Keratinocyte (primary cell): ENCODE data around the gene TESK1. TPM values are rescaled to one million over a fixed set of nuclear protein-coding genes. Genes with fewer than 3 reads are reported as not detected.
A peak's percentile ranks its signal among the peaks of the same experiment; 100 is the strongest.

Experiments used
- DNase-seq: peaks from one replicate; pipeline ENCODE4 v3.0.0-alpha.2; 2011; ENCODE audit warnings: low read depth, missing footprints, low spot score
- FAIRE-seq: peaks from 2 replicates; lab custom pipeline; 2011; peaks lifted over from hg19 to GRCh38; lab: Jason Lieb, UNC
- H2AFZ ChIP-seq: 2 replicates; pipeline ENCODE4 v1.6.0; 2012; ENCODE audit warnings: low read length, control low read depth, inconsistent platforms; ENCODE audit not compliant: control insufficient read depth
- H3K27ac ChIP-seq: 2 replicates; pipeline ENCODE4 v1.5.1; 2011; ENCODE audit warnings: low read length; ENCODE audit not compliant: control insufficient read depth, insufficient read depth
- H3K27me3 ChIP-seq: 3 replicates; pipeline ENCODE4 v1.6.0; 2011; ENCODE audit warnings: low read length; ENCODE audit not compliant: control insufficient read depth, insufficient read depth; ENCODE audit errors: extremely low read depth
- H3K36me3 ChIP-seq, 2 experiments: 2 replicates in 1 of 2; 3 replicates in 1 of 2; pipeline ENCODE4 v1.5.1; 2011; ENCODE audit warnings: low read length in 2 of 2, mild to moderate bottlenecking in 1 of 2; ENCODE audit not compliant: control insufficient read depth in 2 of 2, insufficient read depth in 2 of 2; ENCODE audit errors: extremely low read depth in 1 of 2
- H3K4me1 ChIP-seq: 3 replicates; pipeline ENCODE4 v1.5.1; 2011; ENCODE audit warnings: low read length; ENCODE audit not compliant: control insufficient read depth, insufficient read depth; ENCODE audit errors: extremely low read depth
- H3K4me2 ChIP-seq: 3 replicates; pipeline ENCODE4 v1.6.0; 2011; ENCODE audit warnings: low read depth, low read length; ENCODE audit not compliant: control insufficient read depth, insufficient read depth; ENCODE audit errors: extremely low read depth
- H3K4me3 ChIP-seq, 3 experiments: fragments of 200-600 bp in 1 of 3; sonication (generic) in 1 of 3; 2 replicates in 2 of 3; 3 replicates in 1 of 3; pipeline ENCODE4 v1.5.1; 2011 to 2016; ENCODE audit warnings: low read length in 3 of 3, mild to moderate bottlenecking in 3 of 3, control low read depth in 2 of 3, inconsistent platforms in 1 of 3, low read depth in 1 of 3, mixed read lengths in 1 of 3, mixed run types in 1 of 3, moderate library complexity in 1 of 3; ENCODE audit not compliant: control insufficient read depth in 2 of 3, insufficient read depth in 2 of 3; ENCODE audit errors: extremely low read depth in 1 of 3
- H3K79me2 ChIP-seq: 2 replicates; pipeline ENCODE4 v1.6.0; 2012; ENCODE audit warnings: low read length; ENCODE audit not compliant: control insufficient read depth, insufficient read depth
- H3K9ac ChIP-seq: 3 replicates; pipeline ENCODE4 v1.6.0; 2011; ENCODE audit warnings: low read length; ENCODE audit not compliant: control insufficient read depth, insufficient read depth; ENCODE audit errors: extremely low read depth
- H3K9me1 ChIP-seq: 3 replicates; pipeline ENCODE4 v1.6.0; 2011; ENCODE audit warnings: low read length; ENCODE audit not compliant: control insufficient read depth, insufficient read depth; ENCODE audit errors: extremely low read depth
- H3K9me3 ChIP-seq: 2 replicates; pipeline ENCODE4 v1.5.1; 2012; ENCODE audit warnings: low read depth, low read length; ENCODE audit not compliant: control insufficient read depth
- H4K20me1 ChIP-seq: 3 replicates; pipeline ENCODE4 v1.6.0; 2011; ENCODE audit warnings: low read length; ENCODE audit not compliant: control insufficient read depth, insufficient read depth; ENCODE audit errors: extremely low read depth
- EZH2 ChIP-seq: IDR thresholded peaks from one replicate; pipeline ENCODE4 v1.6.1; 2012; ENCODE audit warnings: inconsistent platforms, mild to moderate bottlenecking, low read length, moderate library complexity
- dilution Hi-C: fragments of 300-500 bp; cut with MboI; formaldehyde crosslinking; loops from one replicate; pipeline ENCODE4 v1.7.0; 2020; ENCODE audit warnings: low sequenced_read_pairs; ENCODE audit not compliant: extremely low pct_ligation_motif_present
- polyA plus RNA-seq, 5 experiments: library from polyadenylated mRNA; depleted of rRNA in 3 of 5; stranded (reverse) in 3 of 5; stranded (forward) in 1 of 5; unstranded in 1 of 5; fragments of >200 nt; gene quantifications; 1 replicate in 1 of 5; 2 replicates in 3 of 5; 3 replicates in 1 of 5; pipeline versions ENCODE4 v1.2.1 to v1.2.3, GENCODE V29; 2011 to 2012; ENCODE audit warnings: missing spikeins in 2 of 5, low read depth in 1 of 5, low replicate concordance in 1 of 5
- TF ChIP-seq, protein P1 (sequence below), 3 experiments: IDR thresholded peaks in 1 of 3; conservative IDR thresholded peaks in 1 of 3; optimal IDR thresholded peaks in 1 of 3; 2 replicates in 2 of 3; 3 replicates in 1 of 3; pipeline versions ENCODE3 to v1.5.1; 2011; ENCODE audit warnings: low read length in 3 of 3, mild to moderate bottlenecking in 3 of 3, moderate library complexity in 2 of 3, control low read depth in 1 of 3, inconsistent platforms in 1 of 3; ENCODE audit not compliant: insufficient read depth in 2 of 3; ENCODE audit errors: extremely low read depth in 1 of 3

The TESK1 gene
- polyA plus RNA-seq, 1 donor (not counting 4 experiments of a cell fraction or from before 2014, with no cell fraction given), result 11.2 TPM

DNA sequence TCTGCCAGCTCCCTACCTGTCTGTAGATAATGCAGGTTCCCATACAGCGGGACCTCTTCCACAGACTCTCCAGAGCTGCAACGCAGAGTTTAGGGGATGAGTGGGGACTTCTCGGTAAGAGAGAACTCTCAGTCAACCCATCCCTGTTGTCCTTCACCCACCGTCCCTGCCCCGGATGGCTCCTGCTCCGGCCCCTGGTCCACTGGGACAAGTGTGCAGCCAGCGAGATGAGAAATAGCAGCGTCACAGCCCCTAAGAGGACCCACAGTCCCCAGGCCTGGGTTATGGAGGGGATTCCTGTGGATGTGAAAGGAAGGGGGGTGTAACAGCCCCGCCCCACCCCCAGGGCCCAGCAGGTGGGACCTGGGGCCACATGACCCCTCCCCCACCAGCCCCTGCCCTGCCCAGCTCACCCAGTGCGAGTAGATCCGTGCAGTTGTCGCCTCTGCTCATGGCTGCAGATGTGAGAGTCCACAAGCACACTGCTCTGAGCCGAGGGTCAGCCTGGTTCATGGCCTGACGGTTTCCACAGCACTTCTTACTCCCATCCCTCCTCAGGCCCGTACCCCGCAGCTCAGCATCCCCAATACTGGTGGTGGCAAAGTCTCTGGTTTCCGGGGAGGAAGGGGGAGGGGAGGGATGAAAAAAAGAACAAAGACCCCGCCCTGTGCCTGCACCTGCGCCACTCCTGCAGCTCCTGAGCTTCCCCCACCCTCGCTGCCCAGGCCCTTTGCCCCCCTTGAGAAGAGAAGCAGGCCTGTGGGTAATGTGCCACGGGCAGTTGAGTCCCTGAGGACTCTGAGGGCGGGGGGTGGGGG is 45.5 kb downstream of the TESK1 start, which contains the start of gene SIT1:
SIT1 (minus strand) TSS at position 591 of the 818 bp plus-strand sequence; CDS start at position 513, 78 bp downstream.
- no peak for FAIRE-seq
- no peak within 1 kb of the TSS for H3K4me2 ChIP-seq
- dilution Hi-C loops, result no loop called here
- TF ChIP-seq, protein P1, sequence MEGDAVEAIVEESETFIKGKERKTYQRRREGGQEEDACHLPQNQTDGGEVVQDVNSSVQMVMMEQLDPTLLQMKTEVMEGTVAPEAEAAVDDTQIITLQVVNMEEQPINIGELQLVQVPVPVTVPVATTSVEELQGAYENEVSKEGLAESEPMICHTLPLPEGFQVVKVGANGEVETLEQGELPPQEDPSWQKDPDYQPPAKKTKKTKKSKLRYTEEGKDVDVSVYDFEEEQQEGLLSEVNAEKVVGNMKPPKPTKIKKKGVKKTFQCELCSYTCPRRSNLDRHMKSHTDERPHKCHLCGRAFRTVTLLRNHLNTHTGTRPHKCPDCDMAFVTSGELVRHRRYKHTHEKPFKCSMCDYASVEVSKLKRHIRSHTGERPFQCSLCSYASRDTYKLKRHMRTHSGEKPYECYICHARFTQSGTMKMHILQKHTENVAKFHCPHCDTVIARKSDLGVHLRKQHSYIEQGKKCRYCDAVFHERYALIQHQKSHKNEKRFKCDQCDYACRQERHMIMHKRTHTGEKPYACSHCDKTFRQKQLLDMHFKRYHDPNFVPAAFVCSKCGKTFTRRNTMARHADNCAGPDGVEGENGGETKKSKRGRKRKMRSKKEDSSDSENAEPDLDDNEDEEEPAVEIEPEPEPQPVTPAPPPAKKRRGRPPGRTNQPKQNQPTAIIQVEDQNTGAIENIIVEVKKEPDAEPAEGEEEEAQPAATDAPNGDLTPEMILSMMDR (optimal IDR thresholded peaks at IDR 0.05 in 1 of 3, IDR thresholded peaks at IDR 0.05 in 1 of 3, conservative IDR thresholded peaks at IDR 0.05 in 1 of 3; ENCODE audit: extremely low read depth in 1 of 3, insufficient read depth in 2 of 3, low read length in 3 of 3), result no peak
- no peak for TF ChIP-seq EZH2
- peaks cover 17% of the 10 kb centered on the region for H3K4me1 ChIP-seq
- no peak within 1 kb of the TSS for H3K9ac ChIP-seq
- no peaks in the 10 kb centered on the region for H3K9me1 ChIP-seq
- peak within 1 kb of the TSS; percentile 42 for H2AFZ ChIP-seq
- no peaks in the 10 kb centered on the region for H4K20me1 ChIP-seq
- no peaks in the 10 kb centered on the region for H3K9me3 ChIP-seq
- no peak for DNase-seq
- H3K79me2 ChIP-seq, result no peaks in the 10 kb centered on the region
- H3K27me3 ChIP-seq, result no peaks in the 10 kb centered on the region
- no peak within 1 kb of the TSS for H3K27ac ChIP-seq
- H3K4me3 ChIP-seq, result no peak within 1 kb of the TSS
- no peaks in the 10 kb centered on the region for H3K36me3 ChIP-seq

DNA sequence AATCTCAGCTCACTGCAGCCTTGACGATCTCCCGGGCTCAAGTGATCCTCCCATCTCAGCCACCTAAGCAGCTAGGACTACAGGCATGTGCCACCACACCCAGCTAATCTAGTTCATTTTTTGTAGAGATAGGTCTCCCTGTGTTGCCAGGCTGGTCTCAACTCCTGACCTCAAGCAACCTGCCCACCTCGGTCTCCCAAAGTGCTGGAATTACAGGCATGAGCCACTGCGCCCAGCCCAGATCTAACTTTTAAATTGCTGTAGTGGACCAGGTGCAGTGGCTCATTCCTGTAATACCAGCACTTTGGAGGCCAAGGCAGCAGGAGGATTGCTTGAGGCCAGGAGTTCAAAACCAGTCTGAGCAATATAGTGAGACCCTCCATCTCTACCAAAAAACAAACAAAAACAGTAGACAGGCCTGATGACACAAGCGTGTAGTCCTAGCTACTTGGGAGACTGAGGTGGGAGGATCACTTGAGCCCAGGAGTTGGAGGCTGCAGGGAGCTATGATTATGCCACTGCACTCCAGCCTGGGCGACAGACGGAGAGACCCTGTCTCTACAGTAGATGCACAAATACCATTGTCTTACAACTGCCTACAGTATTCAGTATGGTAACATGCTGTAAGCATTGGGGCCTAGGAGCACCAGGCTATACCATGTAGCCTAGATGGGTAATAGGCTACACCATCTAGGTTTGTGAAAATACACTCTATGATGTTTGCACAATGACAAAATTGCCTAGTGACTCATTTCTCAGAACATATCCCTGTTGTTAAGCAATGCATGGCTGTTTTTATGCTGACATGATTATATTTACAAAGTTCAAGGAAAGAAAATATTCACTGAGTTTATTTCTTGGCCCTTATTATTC is 47.1 kb downstream of the TESK1 start:
- FAIRE-seq, result no peak
- H3K4me1 ChIP-seq, result peaks cover 11% of the 10 kb centered on the region
- H2AFZ ChIP-seq, result no peak overlapping the region
- TF ChIP-seq, protein P1 (optimal IDR thresholded peaks at IDR 0.05 in 1 of 3, IDR thresholded peaks at IDR 0.05 in 1 of 3, conservative IDR thresholded peaks at IDR 0.05 in 1 of 3; ENCODE audit: extremely low read depth in 1 of 3, insufficient read depth in 2 of 3, low read length in 3 of 3), result no peak
- TF ChIP-seq EZH2, result no peak
- no peak overlapping the region for H3K27ac ChIP-seq
- dilution Hi-C loops, result no loop called here
- no peaks in the 10 kb centered on the region for H3K36me3 ChIP-seq
- no peak overlapping the region for H3K4me3 ChIP-seq
- H3K9me1 ChIP-seq, result no peaks in the 10 kb centered on the region
- DNase-seq, result no peak
- H4K20me1 ChIP-seq, result no peaks in the 10 kb centered on the region
- no peak overlapping the region for H3K4me2 ChIP-seq
- no peak overlapping the region for H3K9ac ChIP-seq
- peaks cover 3% of the 10 kb centered on the region for H3K27me3 ChIP-seq
- no peaks in the 10 kb centered on the region for H3K79me2 ChIP-seq
- no peaks in the 10 kb centered on the region for H3K9me3 ChIP-seq
